HL-60 (cell line): ENCODE data around the gene KLC3.

Experiments used
- DNase-seq, 2 experiments: peaks; one replicate each; pipeline ENCODE4 v3.0.0-alpha.2; 2010 to 2020; ENCODE audit warnings: low read depth in 1 of 2, low spot score in 1 of 2
- H3K27ac ChIP-seq: fragments of 250-450 bp; sonication (Bioruptor Pico); replicated peaks from 2 replicates; pipeline ENCODE4 v1.5.1; 2020; ENCODE audit warnings: mild to moderate bottlenecking, moderate library complexity
- H3K27me3 ChIP-seq: fragments of 250-450 bp; sonication (Bioruptor Pico); 2 replicates; pipeline ENCODE4 v1.5.1; 2021; ENCODE audit warnings: mild to moderate bottlenecking, moderate library complexity; ENCODE audit not compliant: insufficient read depth, poor library complexity, severe bottlenecking
- H3K4me3 ChIP-seq: replicated peaks from 2 replicates; pipeline ENCODE4 v1.5.1; 2011; ENCODE audit warnings: mild to moderate bottlenecking, control low read depth, low read length; ENCODE audit not compliant: insufficient read depth
- CTCF ChIP-seq: IDR thresholded peaks from one replicate; pipeline ENCODE4 v1.5.1; 2011; ENCODE audit warnings: low read length, control low read depth, inconsistent platforms; ENCODE audit not compliant: insufficient read depth
- GABPA ChIP-seq: IDR thresholded peaks from 2 replicates; pipeline ENCODE4 v1.6.1; 2012; ENCODE audit warnings: low read depth
- POLR2AphosphoS5 ChIP-seq: IDR thresholded peaks from 2 replicates; pipeline ENCODE4 v1.6.1; 2012; ENCODE audit warnings: low read depth
- REST ChIP-seq: IDR thresholded peaks from 2 replicates; pipeline ENCODE4 v1.6.1; 2012; ENCODE audit warnings: low read depth; ENCODE audit not compliant: insufficient replicate concordance
- SPI1 ChIP-seq: IDR thresholded peaks from 2 replicates; pipeline ENCODE4 v1.6.1; 2012; ENCODE audit warnings: low read depth, mild to moderate bottlenecking, borderline replicate concordance

KLC3 gene

GRCh38 chr19:45344621-45345505, 4.3 kb downstream of the KLC3 start:
- no peak overlapping the region for H3K27ac ChIP-seq
- H3K27me3 ChIP-seq = peaks cover 15% of the 10 kb centered on the region
- H3K4me3 ChIP-seq = no peak overlapping the region
- no peak for DNase-seq
- TF ChIP-seq GABPA (no peak), POLR2AphosphoS5 (no peak), SPI1 (no peak), CTCF (no peak)

GRCh38 chr19:45345506-45345860, 4.9 kb downstream of the KLC3 start:
- H3K27ac ChIP-seq = no peak overlapping the region
- DNase-seq = no peak
- no peak for TF ChIP-seq CTCF
- no peak for TF ChIP-seq POLR2AphosphoS5
- no peak for TF ChIP-seq REST
- no peak for TF ChIP-seq SPI1
- TF ChIP-seq GABPA = no peak
- H3K27me3 ChIP-seq = peaks cover 15% of the 10 kb centered on the region
- H3K4me3 ChIP-seq = no peak overlapping the region

- TF ChIP-seq SPI1 (no peak), CTCF (no peak), GABPA (no peak), REST (no peak), POLR2AphosphoS5 (no peak)
- DNase-seq = no peak
- peaks cover 15% of the 10 kb centered on the region for H3K27me3 ChIP-seq
- no peak overlapping the region for H3K27ac ChIP-seq
- no peak overlapping the region for H3K4me3 ChIP-seq
Measured at GRCh38 chr19:45346449-45346848, 5.9 kb downstream of the KLC3 start.
